ENCODE data around the gene PRAMEF10. TPM values are rescaled to one million over a fixed set of nuclear protein-coding genes. Genes with fewer than 3 reads are reported as not detected.
"Not testable (repeated sequence)": the region's sequence is repeated elsewhere in the genome, so short reads cannot be mapped to it uniquely, and the experiment has no call there.

Gene PRAMEF10
- total and polyA plus RNA-seq, 3 experiments from 2014 or later: not detected

- DNase-seq; H3K9me3 ChIP-seq (ENCODE audit: low read length); CTCF ChIA-PET; H3K4me1 Mint-ChIP-seq; H3K36me3 Mint-ChIP-seq; H3K9me3 Mint-ChIP-seq; H3K27ac ChIP-seq (ENCODE audit: low read depth, low read length); H3K27me3 ChIP-seq (ENCODE audit: insufficient read depth, low read length, poor library complexity, severe bottlenecking); H3K4me3 ChIP-seq (ENCODE audit: low read length); H3K4me3 Mint-ChIP-seq; H3K4me1 ChIP-seq (ENCODE audit: insufficient read depth, low read length); H3K36me3 ChIP-seq (ENCODE audit: insufficient read depth, low read length); H3K27ac Mint-ChIP-seq; POLR2A ChIA-PET: not testable (repeated sequence)
- H3K27me3 Mint-ChIP-seq: peaks cover 5 to 11% of the 10 kb centered on the region in 2 donors
Measured at GRCh38 chr1:12863131-12863880, 34.8 kb downstream of the PRAMEF10 start.

GRCh38 chr1:12856786-12857185 lies 41.3 kb downstream of the PRAMEF10 start, which contains the start of gene PRAMEF2:
Gene PRAMEF2, plus strand, starts transcription at chr1:12857086. Its CDS starts 1,924 bp downstream, at chr1:12859010.
- H3K27me3 ChIP-seq (ENCODE audit: insufficient read depth, low read length, poor library complexity, severe bottlenecking); POLR2A ChIA-PET; DNase-seq; H3K4me3 Mint-ChIP-seq; H3K4me1 Mint-ChIP-seq; H3K4me1 ChIP-seq (ENCODE audit: insufficient read depth, low read length); CTCF ChIA-PET; H3K4me3 ChIP-seq (ENCODE audit: low read length); H3K36me3 ChIP-seq (ENCODE audit: insufficient read depth, low read length); H3K36me3 Mint-ChIP-seq; H3K27ac Mint-ChIP-seq; H3K9me3 ChIP-seq (ENCODE audit: low read length); H3K9me3 Mint-ChIP-seq; H3K27ac ChIP-seq (ENCODE audit: low read depth, low read length): not testable (repeated sequence)
- peaks cover 11 to 17% of the 10 kb centered on the region in 2 donors for H3K27me3 Mint-ChIP-seq

- ChIA-PET CTCF (no interaction called here), POLR2A (no interaction called here)
- H3K27ac ChIP-seq (ENCODE audit: low read depth, low read length): no peak overlapping the region
- H3K4me3 ChIP-seq (ENCODE audit: low read length): no peak overlapping the region
- no peaks in the 10 kb centered on the region for H3K4me1 ChIP-seq (ENCODE audit: insufficient read depth, low read length)
- no peaks in the 10 kb centered on the region for H3K36me3 ChIP-seq (ENCODE audit: insufficient read depth, low read length)
- no peaks in the 10 kb centered on the region for H3K9me3 ChIP-seq (ENCODE audit: low read length)
- H3K4me3 Mint-ChIP-seq: no peak overlapping the region
- H3K27ac Mint-ChIP-seq: no peak overlapping the region
- H3K36me3 Mint-ChIP-seq: no peaks in the 10 kb centered on the region
- no peak for DNase-seq
- peaks cover 6 to 19% of the 10 kb centered on the region in 2 donors for H3K27me3 Mint-ChIP-seq
- no peaks in the 10 kb centered on the region for H3K4me1 Mint-ChIP-seq
- H3K9me3 Mint-ChIP-seq: peaks cover 0 to 13% (median 4%) of the 10 kb centered on the region in 5 donors
- no peaks in the 10 kb centered on the region for H3K27me3 ChIP-seq (ENCODE audit: insufficient read depth, low read length, poor library complexity, severe bottlenecking)
Measured at GRCh38 chr1:12851779-12852178, 46.3 kb downstream of the PRAMEF10 start.

GRCh38 chr1:12848620-12849019 lies 49.5 kb downstream of the PRAMEF10 start, which contains the start of gene HNRNPCL1:
Gene HNRNPCL1, minus strand, starts transcription at chr1:12848720. Its CDS starts 431 bp downstream, at chr1:12848289.
- H3K4me1 Mint-ChIP-seq; H3K4me1 ChIP-seq (ENCODE audit: insufficient read depth, low read length); H3K36me3 Mint-ChIP-seq; H3K4me3 ChIP-seq (ENCODE audit: low read length); POLR2A ChIA-PET; H3K27me3 ChIP-seq (ENCODE audit: insufficient read depth, low read length, poor library complexity, severe bottlenecking); H3K4me3 Mint-ChIP-seq; CTCF ChIA-PET; DNase-seq; H3K27ac Mint-ChIP-seq; H3K27ac ChIP-seq (ENCODE audit: low read depth, low read length); H3K36me3 ChIP-seq (ENCODE audit: insufficient read depth, low read length); H3K9me3 ChIP-seq (ENCODE audit: low read length): not testable (repeated sequence)
- Mint-ChIP-seq H3K9me3 (peaks cover 0 to 17% (median 11%) of the 10 kb centered on the region in 5 donors), H3K27me3 (peaks cover 3 to 18% of the 10 kb centered on the region in 2 donors)

Other genes starting within 250 kb of the PRAMEF10 start
- not detected for gene AADACL3, start 182.2 kb downstream of the PRAMEF10 start, total RNA-seq
- not detected for gene AADACL3, start 182.2 kb downstream of the PRAMEF10 start, polyA plus RNA-seq
- not detected for gene CFAP107, start 152.1 kb downstream of the PRAMEF10 start, total RNA-seq
- gene CFAP107, start 152.1 kb downstream of the PRAMEF10 start, polyA plus RNA-seq: not detected
- not detected for gene PRAMEF12, start 124.5 kb downstream of the PRAMEF10 start, total RNA-seq
- not detected for gene PRAMEF12, start 124.5 kb downstream of the PRAMEF10 start, polyA plus RNA-seq
- not detected for gene PRAMEF1, start 106.9 kb downstream of the PRAMEF10 start, total RNA-seq
- gene PRAMEF1, start 106.9 kb downstream of the PRAMEF10 start, polyA plus RNA-seq: not detected
- not detected for gene PRAMEF11, start 66.9 kb downstream of the PRAMEF10 start, total RNA-seq
- gene PRAMEF11, start 66.9 kb downstream of the PRAMEF10 start, polyA plus RNA-seq: not detected
- not detected for gene HNRNPCL1, start 49.5 kb downstream of the PRAMEF10 start, total RNA-seq
- gene HNRNPCL1, start 49.5 kb downstream of the PRAMEF10 start, polyA plus RNA-seq: not detected
- gene PRAMEF2, start 41.2 kb downstream of the PRAMEF10 start, total RNA-seq: not detected
- gene PRAMEF2, start 41.2 kb downstream of the PRAMEF10 start, polyA plus RNA-seq: not detected
- not detected for gene PRAMEF4, start 12.1 kb downstream of the PRAMEF10 start, total RNA-seq
- not detected for gene PRAMEF4, start 12.1 kb downstream of the PRAMEF10 start, polyA plus RNA-seq
- not detected for gene PRAMEF7, start 18.3 kb upstream of the PRAMEF10 start, total RNA-seq
- not detected for gene PRAMEF7, start 18.3 kb upstream of the PRAMEF10 start, polyA plus RNA-seq
- gene PRAMEF6, start 49.3 kb upstream of the PRAMEF10 start, total RNA-seq: not detected
- not detected for gene PRAMEF6, start 49.3 kb upstream of the PRAMEF10 start, polyA plus RNA-seq
- not detected for gene PRAMEF27, start 158.3 kb upstream of the PRAMEF10 start, total RNA-seq
- gene PRAMEF27, start 158.3 kb upstream of the PRAMEF10 start, polyA plus RNA-seq: not detected
- not detected for gene HNRNPCL3, start 162.5 kb upstream of the PRAMEF10 start, total RNA-seq
- not detected for gene HNRNPCL3, start 162.5 kb upstream of the PRAMEF10 start, polyA plus RNA-seq
- gene PRAMEF25, start 172.5 kb upstream of the PRAMEF10 start, total RNA-seq: not detected
- gene PRAMEF25, start 172.5 kb upstream of the PRAMEF10 start, polyA plus RNA-seq: not detected
- gene HNRNPCL2, start 218.6 kb upstream of the PRAMEF10 start, total RNA-seq: not detected
- not detected for gene HNRNPCL2, start 218.6 kb upstream of the PRAMEF10 start, polyA plus RNA-seq

Data from CD8-positive, alpha-beta memory T cell (primary cell).